GM13977 (cell line): ENCODE measurements around the gene MACROH2A2.

Experiments used
- DNase-seq: peaks from one replicate; pipeline ENCODE4 v3.0.0; 2012; ENCODE audit warnings: low spot score
- CTCF ChIP-seq: IDR thresholded peaks from 2 replicates; pipeline ENCODE4 v1.5.1; 2012; ENCODE audit warnings: mild to moderate bottlenecking, control low read depth; ENCODE audit not compliant: insufficient read depth; ENCODE audit errors: extremely low read depth, missing control alignments
- in situ Hi-C: fragments of 300-500 bp; cut with MboI; formaldehyde crosslinking; loops from one replicate; pipeline ENCODE4 v1.12.0; 2022; ENCODE audit warnings: low sequenced_read_pairs, low pct_unique_long_range_greater_than_20kb, mixed read lengths, inconsistent platforms; ENCODE audit not compliant: unreplicated experiment

Gene MACROH2A2

GRCh38 chr10:70137927-70138883 lies 85.6 kb downstream of the MACROH2A2 start:
- TF ChIP-seq CTCF: no peak
- in situ Hi-C loops: no loop called here

GRCh38 chr10:70139151-70139996 lies 86.7 kb downstream of the MACROH2A2 start:
- TF ChIP-seq CTCF: no peak
- in situ Hi-C loops: no loop called here
- DNase-seq: no peak

More at GRCh38 chr10:70137927-70138883, 85.6 kb downstream of the MACROH2A2 start:
- DNase-seq: no peak

GRCh38 chr10:70139997-70140250 lies 87.3 kb downstream of the MACROH2A2 start:
- TF ChIP-seq CTCF: no peak
- in situ Hi-C loops: no loop called here
- no peak for DNase-seq

GRCh38 chr10:70140297-70140696 lies 87.7 kb downstream of the MACROH2A2 start:
- no peak for TF ChIP-seq CTCF
- DNase-seq: no peak
- in situ Hi-C loops: no loop called here

- no peak for DNase-seq
- no peak for TF ChIP-seq CTCF
- in situ Hi-C loops: no loop called here
These were observed 89.9 kb downstream of the MACROH2A2 start for GRCh38 chr10:70142555-70142954.

GRCh38 chr10:70144372-70145110 lies 91.9 kb downstream of the MACROH2A2 start:
- TF ChIP-seq CTCF: no peak
- in situ Hi-C loops: no loop called here
- no peak for DNase-seq
